Neural cell (in vitro differentiated cells): Measurements from ENCODE around the gene CIITA. TPM values are rescaled to one million over a fixed set of nuclear protein-coding genes. Genes with fewer than 3 reads are reported as not detected.

Experiments used
- H2AFZ ChIP-seq: fragments of 200-600, 300-800 bp; sonication (generic), shearing (Covaris generic); 2 replicates; pipeline ENCODE4 v1.6.0; 2014; ENCODE audit warnings: low read depth, mild to moderate bottlenecking, antibody characterized with exemption, low read length, moderate library complexity
- H3F3A ChIP-seq: fragments of 200-600 bp; shearing (Covaris generic); 2 replicates; pipeline ENCODE4 v1.6.1; 2016; ENCODE audit warnings: mild to moderate bottlenecking, moderate library complexity, mixed read lengths, antibody characterized with exemption, low read length; ENCODE audit not compliant: insufficient read depth, poor library complexity, severe bottlenecking
- H3K27ac ChIP-seq: fragments of 200-600, 300-800 bp; sonication (generic), shearing (Covaris generic); 2 replicates; pipeline ENCODE4 v1.5.1; 2014; ENCODE audit warnings: mild to moderate bottlenecking, low read length, moderate library complexity
- H3K27me3 ChIP-seq: fragments of 300-800, 200-600 bp; sonication (generic), shearing (Covaris generic); 2 replicates; pipeline ENCODE4 v1.6.0; 2014; ENCODE audit warnings: mild to moderate bottlenecking, low read depth, low read length, moderate library complexity; ENCODE audit not compliant: insufficient read depth
- H3K36me3 ChIP-seq: fragments of 300-800, 200-600 bp; sonication (generic), shearing (Covaris generic); 2 replicates; pipeline ENCODE4 v1.5.1; 2014; ENCODE audit warnings: mild to moderate bottlenecking, antibody characterized with exemption, low read length, moderate library complexity; ENCODE audit not compliant: insufficient read depth
- H3K4me2 ChIP-seq: fragments of 300-800, 200-600 bp; sonication (generic), shearing (Covaris generic); 2 replicates; pipeline ENCODE4 v1.6.0; 2014; ENCODE audit warnings: mild to moderate bottlenecking, low read length
- H3K4me3 ChIP-seq: fragments of 300-800, 200-600 bp; sonication (generic), shearing (Covaris generic); 2 replicates; pipeline ENCODE4 v1.5.1; 2014; ENCODE audit warnings: mild to moderate bottlenecking, low read length, moderate library complexity
- H3K79me2 ChIP-seq: fragments of 200-600 bp; shearing (Covaris generic); replicated peaks from 2 replicates; pipeline ENCODE4 v1.6.0; 2014; ENCODE audit warnings: mild to moderate bottlenecking, low read length, moderate library complexity; ENCODE audit not compliant: insufficient read depth
- H3K9ac ChIP-seq: fragments of 300-800, 200-600 bp; sonication (generic), shearing (Covaris generic); 2 replicates; pipeline ENCODE4 v1.6.1; 2016; ENCODE audit warnings: mild to moderate bottlenecking, low read length, mixed read lengths
- H3K9me2 ChIP-seq: fragments of 200-600 bp; shearing (Covaris generic); 2 replicates; pipeline ENCODE4 v1.6.1; 2016; ENCODE audit warnings: mild to moderate bottlenecking, low read length, mixed read lengths; ENCODE audit not compliant: insufficient read depth
- H3K9me3 ChIP-seq: fragments of 200-600, 300-800 bp; sonication (generic), shearing (Covaris generic); 2 replicates; pipeline ENCODE4 v1.6.1; 2016; ENCODE audit warnings: mild to moderate bottlenecking, mixed run types, low read length, moderate library complexity, mixed read lengths
- H4K20me1 ChIP-seq: fragments of 200-600 bp; shearing (Covaris generic); 2 replicates; pipeline ENCODE4 v1.6.1; 2016; ENCODE audit warnings: mild to moderate bottlenecking, mixed run types; ENCODE audit not compliant: insufficient read depth
- CTCF ChIP-seq: fragments of 450-650 bp; IDR thresholded peaks from 2 replicates; pipeline ENCODE4 v1.5.1; 2014; ENCODE audit warnings: antibody characterized with exemption, mild to moderate bottlenecking, moderate library complexity; ENCODE audit not compliant: poor library complexity, severe bottlenecking
- EP300 ChIP-seq: fragments of 450-650 bp; conservative IDR thresholded peaks from 2 replicates; pipeline ENCODE4 v1.6.1; 2014; ENCODE audit warnings: antibody characterized with exemption, mild to moderate bottlenecking, moderate library complexity; ENCODE audit not compliant: poor library complexity, severe bottlenecking
- EZH2 ChIP-seq: fragments of 200-600, 300-800 bp; shearing (Covaris generic), sonication (generic); IDR thresholded peaks from 2 replicates; pipeline ENCODE4 v1.6.1; 2014; ENCODE audit warnings: antibody characterized with exemption, low read length, borderline replicate concordance, mild to moderate bottlenecking; ENCODE audit not compliant: insufficient read depth, poor library complexity, severe bottlenecking
- MXI1 ChIP-seq: fragments of 450-650 bp; conservative IDR thresholded peaks from 2 replicates; pipeline ENCODE4 v1.6.1; 2014; ENCODE audit warnings: antibody characterized with exemption, mild to moderate bottlenecking; ENCODE audit not compliant: poor library complexity, severe bottlenecking
- POLR2AphosphoS5 ChIP-seq: IDR thresholded peaks from 2 replicates; pipeline ENCODE4 v1.6.1; 2012
- RAD21 ChIP-seq: fragments of 450-650 bp; conservative IDR thresholded peaks from 2 replicates; pipeline ENCODE4 v1.6.1; 2014; ENCODE audit warnings: antibody characterized with exemption, mild to moderate bottlenecking, moderate library complexity
- REST ChIP-seq: IDR thresholded peaks from 2 replicates; pipeline ENCODE4 v1.6.1; 2012; ENCODE audit warnings: borderline replicate concordance
- SMC3 ChIP-seq: fragments of 450-650 bp; conservative IDR thresholded peaks from 2 replicates; pipeline ENCODE4 v1.6.1; 2014; ENCODE audit warnings: antibody characterized with exemption, mild to moderate bottlenecking, moderate library complexity; ENCODE audit not compliant: poor library complexity
- TAF1 ChIP-seq: IDR thresholded peaks from 2 replicates; pipeline ENCODE4 v1.6.1; 2012; ENCODE audit warnings: low read depth
- polyA plus RNA-seq: library from polyadenylated mRNA; depleted of rRNA; stranded (reverse); fragments of >200 nt; gene quantifications from 2 replicates; pipeline ENCODE4 v1.2.3, GENCODE V29; 2014

The CIITA gene
- polyA plus RNA-seq, 1 donor from 2014 or later = not detected

- Histone ChIP-seq H3K9ac (no peak overlapping the region), H3K27ac (no peak overlapping the region), H3K4me3 (no peak overlapping the region), H3K9me2 (no peaks in the 10 kb centered on the region), H4K20me1 (no peaks in the 10 kb centered on the region), H2AFZ (no peak overlapping the region), H3K36me3 (no peaks in the 10 kb centered on the region), H3F3A (no peaks in the 10 kb centered on the region), H3K4me2 (no peak overlapping the region), H3K79me2 (no peaks in the 10 kb centered on the region), H3K9me3 (no peaks in the 10 kb centered on the region), H3K27me3 (no peaks in the 10 kb centered on the region)
- no peak for TF ChIP-seq TAF1
- TF ChIP-seq POLR2AphosphoS5 = no peak
- TF ChIP-seq MXI1 = no peak
- no peak for TF ChIP-seq SMC3
- TF ChIP-seq RAD21 = no peak
- no peak for TF ChIP-seq EP300
- TF ChIP-seq CTCF = no peak
- TF ChIP-seq REST = no peak
- TF ChIP-seq EZH2 = no peak
These were observed 49.9 kb downstream of the CIITA start for GRCh38 chr16:10926867-10927266.

GRCh38 chr16:10927497-10928112 is 50.6 kb downstream of the CIITA start:
- Histone ChIP-seq H3K36me3 (no peaks in the 10 kb centered on the region), H3K79me2 (no peaks in the 10 kb centered on the region), H3K9me2 (no peaks in the 10 kb centered on the region)

More at GRCh38 chr16:10927497-10928112, 50.6 kb downstream of the CIITA start:
- no peaks in the 10 kb centered on the region for H3K9me3 ChIP-seq
- no peak overlapping the region for H3K9ac ChIP-seq
- H3K4me3 ChIP-seq = no peak overlapping the region
- TF ChIP-seq POLR2AphosphoS5 = no peak
- TF ChIP-seq MXI1 = no peak
- TF ChIP-seq SMC3 = no peak
- no peak for TF ChIP-seq EP300
- TF ChIP-seq CTCF = no peak
- TF ChIP-seq REST = no peak
- H2AFZ ChIP-seq = no peak overlapping the region
- no peak overlapping the region for H3K27ac ChIP-seq
- no peaks in the 10 kb centered on the region for H3F3A ChIP-seq
- no peaks in the 10 kb centered on the region for H4K20me1 ChIP-seq
- no peak overlapping the region for H3K4me2 ChIP-seq
- no peaks in the 10 kb centered on the region for H3K27me3 ChIP-seq
